HUDEP-2 (cell line): ENCODE measurements around the gene ESCO1.
A peak's percentile ranks its signal among the peaks of the same experiment; 100 is the strongest.
"Not testable (repeated sequence)": the region's sequence is repeated elsewhere in the genome, so short reads cannot be mapped to it uniquely, and the experiment has no call there.

Experiments
- DNase-seq, 76 experiments: peaks; one replicate each; lab custom pipeline; 2025; ENCODE audit not compliant: unreplicated experiment in 76 of 76; lab: John Stamatoyannopoulos, UW

ESCO1 gene

DNA sequence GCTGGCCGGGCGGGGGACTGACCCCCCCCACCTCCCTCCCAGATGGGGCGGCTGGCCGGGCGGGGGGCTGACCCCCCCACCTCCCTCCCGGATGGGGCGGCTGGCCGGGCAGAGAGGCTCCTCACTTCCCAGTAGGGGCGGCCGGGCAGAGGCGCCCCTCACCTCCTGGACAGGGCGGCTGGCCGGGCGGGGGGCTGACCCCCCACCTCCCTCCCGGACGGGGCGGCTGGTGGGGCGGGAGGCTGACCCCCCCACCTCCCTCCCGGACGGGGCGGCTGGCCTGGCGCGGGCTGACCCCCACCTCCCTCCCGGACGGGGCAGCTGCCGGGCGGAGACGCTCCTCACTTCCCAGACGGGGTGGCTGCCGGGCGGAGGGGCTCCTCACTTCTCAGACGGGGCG is 8.1 kb downstream of the ESCO1 start:
- not testable (repeated sequence) for DNase-seq

DNA sequence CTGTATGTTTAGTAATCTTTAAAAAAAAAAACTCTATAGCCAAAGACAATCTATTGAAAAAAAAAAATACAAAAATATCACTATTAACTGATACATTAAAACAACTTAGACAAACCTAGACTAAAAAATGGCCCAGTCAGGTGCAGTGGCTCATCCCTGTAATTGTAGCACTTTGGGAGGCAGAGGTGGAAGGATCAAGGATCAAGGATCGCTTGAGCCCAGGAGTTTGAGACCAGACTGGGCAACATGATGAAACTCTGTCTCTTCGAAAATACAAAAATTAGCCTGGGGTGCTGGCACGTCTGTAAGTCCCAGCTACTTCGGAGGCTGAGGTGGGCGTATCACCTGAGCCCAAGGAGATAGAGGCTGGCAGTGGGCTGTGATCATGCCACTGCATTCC is 16.1 kb downstream of the ESCO1 start:
- DNase-seq, result no peak

DNA sequence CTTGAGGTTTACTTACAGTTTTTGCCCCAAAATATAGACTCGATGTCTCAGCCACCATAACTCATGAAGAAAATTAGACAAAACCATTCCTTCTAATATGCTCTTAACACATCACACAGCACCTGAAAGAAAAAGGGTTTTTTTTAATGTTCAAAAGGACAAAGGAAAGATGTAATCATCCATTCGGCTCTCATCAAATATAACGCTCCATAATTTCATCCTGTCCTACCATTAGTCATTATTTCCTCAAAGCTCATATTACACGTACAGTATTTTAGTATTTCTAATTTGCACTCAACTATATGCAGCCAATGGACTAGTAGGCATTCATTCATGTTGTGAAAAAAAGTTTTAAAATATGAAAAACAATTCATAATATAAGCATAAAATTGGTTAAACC is 24.8 kb downstream of the ESCO1 start:
- no peak for DNase-seq

- no peak for DNase-seq
These were observed 28.7 kb downstream of the ESCO1 start for GRCh38 chr18:21571772-21572171.

- no peak for DNase-seq
These were observed 41.3 kb downstream of the ESCO1 start for GRCh38 chr18:21559195-21559594.

DNA sequence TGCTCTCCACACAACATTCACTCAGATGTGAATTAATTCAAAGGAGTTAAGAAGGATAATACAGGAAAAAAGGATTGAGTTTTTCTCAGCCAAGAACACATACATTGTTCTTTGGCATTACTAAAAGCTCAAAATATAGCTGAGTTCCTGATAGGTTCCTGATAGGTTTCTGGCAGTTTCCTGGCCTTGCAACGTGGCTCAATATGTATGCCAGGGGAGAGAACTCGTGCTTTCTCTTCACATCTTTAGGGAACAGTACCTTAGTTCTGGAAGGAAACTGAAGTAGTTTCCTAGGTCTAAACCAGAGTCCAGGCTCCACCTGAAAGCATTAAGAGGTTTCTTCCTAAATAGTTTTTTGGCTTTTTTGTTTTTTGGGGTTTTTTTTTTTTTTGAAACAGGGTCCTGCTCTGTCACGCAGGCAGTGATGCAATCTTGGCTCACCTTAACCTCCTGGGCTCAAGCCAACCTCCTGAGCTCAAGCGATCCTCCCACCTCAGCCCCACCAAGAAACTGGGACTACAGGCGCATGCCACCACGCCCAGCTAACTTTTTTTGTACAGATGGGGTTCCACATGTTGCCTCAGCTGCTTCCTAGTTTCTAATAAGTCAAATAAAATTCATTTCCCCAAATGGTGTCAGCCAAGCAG is 42.8 kb downstream of the ESCO1 start:
- peak in 6 of 76 experiments; percentile 4 to 26 (median 13) for DNase-seq

DNA sequence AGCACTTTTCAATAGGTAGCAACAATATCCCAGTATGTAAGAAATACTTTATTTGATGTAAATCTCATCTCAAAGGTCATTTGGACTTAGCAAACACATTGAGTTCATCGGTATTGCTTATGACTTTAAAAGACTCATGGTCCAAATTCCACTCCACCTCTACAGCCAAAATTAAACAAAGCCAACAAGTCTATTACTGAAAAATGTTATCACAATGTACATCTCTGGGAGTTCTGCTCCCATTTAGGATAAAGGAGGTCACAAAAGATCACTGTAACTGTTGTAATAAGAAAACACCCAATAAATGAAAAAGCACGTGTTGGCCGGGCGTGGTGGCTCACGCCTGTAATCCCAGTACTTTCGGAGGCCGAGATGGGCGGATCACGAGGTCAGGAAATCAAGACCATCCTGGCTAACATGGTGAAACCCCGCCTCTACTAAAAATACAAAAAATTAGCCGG is 50.0 kb downstream of the ESCO1 start:
- DNase-seq, result no peak

- DNase-seq, result peak in 3 of 76 experiments; percentile 13 to 24 (median 16)
These were observed 51.9 kb downstream of the ESCO1 start for GRCh38 chr18:21548647-21549046.

DNA sequence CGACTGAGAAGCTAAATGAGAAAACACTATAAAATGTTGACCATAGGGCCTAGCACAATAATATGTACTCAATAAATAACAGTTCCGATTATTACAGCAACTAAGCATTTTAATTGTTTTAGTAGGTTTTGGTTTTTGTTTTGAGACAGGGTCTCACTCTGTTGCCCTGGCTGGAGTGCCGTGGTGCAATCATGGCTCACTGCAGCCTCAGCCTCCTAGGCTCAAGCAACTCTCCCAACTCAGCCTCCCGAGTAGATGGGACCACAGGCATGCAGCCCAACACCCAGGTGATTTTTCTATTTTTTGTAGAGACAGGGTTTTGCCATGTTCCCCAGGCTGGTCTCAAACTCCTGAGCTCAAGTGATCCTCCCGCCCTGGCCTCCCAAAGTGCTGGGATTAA is 54.1 kb downstream of the ESCO1 start:
- no peak for DNase-seq

DNA sequence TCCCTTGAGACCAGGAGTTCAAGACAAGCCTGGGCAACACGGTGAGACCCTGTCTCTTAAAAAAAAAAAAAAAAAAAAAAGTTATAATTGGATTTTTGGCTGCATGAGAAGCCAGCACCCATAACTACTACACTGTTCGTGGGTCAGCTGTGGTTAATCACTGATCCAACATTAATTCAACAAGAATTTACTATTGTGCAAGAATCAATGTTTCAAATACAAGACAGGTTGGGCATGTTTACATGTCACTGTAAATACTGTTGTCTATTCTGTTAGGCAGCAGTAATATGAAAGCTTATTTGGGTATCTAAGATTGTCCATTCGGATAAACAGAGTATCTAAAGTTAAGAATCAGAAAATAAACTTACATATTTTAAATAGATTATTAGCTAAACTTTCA is 62.3 kb downstream of the ESCO1 start:
- no peak for DNase-seq

DNA sequence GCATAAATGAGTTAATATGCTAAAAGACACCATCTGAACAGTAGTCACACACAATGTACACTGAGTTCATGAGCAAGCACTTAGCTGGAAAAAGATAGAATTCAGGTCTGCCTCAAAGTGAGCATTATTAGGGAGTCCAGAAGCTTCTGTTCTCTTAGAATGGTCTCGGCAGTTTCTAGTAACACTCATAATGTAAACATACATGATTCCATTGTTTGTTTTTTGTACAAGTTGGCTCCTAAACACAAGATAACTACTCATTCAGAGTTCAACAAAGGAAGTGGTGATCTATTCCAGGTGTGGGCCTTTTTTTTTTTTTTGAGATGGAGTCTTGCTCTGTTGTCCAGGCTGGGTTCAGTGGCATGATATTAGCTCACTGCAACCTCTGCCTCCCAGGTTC is 66.2 kb downstream of the ESCO1 start:
- DNase-seq, result no peak

DNA sequence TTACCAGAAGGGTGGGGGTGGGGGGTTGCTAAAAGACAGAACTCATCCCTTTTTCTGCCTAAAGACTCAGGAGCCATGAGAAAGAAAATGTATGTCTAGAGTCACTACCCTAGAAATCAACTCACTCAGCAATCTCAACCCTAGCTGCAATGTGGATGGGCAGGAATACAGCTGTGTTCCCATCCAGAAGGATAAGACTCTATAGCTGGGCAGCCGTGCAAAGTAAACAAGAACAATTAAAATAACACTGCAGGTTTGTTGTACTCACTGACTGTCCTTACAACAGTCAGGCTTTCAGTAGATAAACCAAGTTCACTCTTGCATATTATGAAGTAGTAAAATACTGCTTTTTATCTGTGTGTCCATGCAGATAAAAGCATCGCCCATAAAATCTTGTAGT is 74.0 kb downstream of the ESCO1 start:
- DNase-seq, result no peak

- DNase-seq, result no peak
These were observed 74.6 kb downstream of the ESCO1 start for GRCh38 chr18:21525916-21526315.

DNA sequence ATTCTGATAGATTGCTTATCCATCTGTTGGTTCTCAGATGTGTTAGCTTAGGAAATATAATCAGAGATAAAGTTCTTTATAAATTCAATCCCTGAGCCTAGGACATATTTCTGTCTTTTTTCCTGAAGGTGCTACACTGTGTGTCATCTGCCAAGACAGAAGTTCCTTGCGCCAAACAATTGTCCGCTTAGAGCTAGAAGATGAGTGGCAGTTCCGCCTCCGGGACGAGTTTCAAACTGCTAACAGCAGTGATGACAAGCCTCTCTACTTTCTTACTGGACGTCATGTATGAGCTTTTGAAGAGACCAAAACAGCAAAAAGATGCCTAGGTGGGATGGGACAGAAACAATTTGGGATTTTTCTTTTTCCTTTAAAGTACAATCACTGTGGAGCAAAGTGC is 78.0 kb downstream of the ESCO1 start:
- DNase-seq, result no peak

GRCh38 chr18:21513741-21514140 is 86.8 kb downstream of the ESCO1 start:
- DNase-seq, result no peak

DNA sequence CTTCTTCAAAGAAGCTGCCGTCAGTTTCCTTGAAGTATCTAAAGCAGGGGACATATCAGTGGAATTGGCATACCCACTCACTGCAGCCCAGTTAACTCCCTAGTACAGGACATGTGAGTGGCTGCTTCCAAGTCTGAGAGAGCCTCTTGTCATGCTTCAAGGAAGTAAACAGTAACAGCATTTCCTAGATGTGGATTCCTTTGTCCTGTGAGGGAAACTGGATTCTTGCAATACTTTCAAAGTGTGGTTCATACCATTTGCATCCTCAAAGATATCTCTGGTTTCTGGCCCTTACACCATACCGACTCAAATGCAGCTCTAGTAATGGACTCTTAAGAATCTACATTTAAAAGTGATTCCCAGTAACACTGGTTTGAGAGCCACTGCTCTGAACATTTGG is 87.2 kb downstream of the ESCO1 start:
- DNase-seq, result no peak

- DNase-seq, result no peak
These were observed 91.4 kb downstream of the ESCO1 start for GRCh38 chr18:21509062-21509461.

- DNase-seq, result no peak
These were observed 92.4 kb downstream of the ESCO1 start for GRCh38 chr18:21507913-21508701.

DNA sequence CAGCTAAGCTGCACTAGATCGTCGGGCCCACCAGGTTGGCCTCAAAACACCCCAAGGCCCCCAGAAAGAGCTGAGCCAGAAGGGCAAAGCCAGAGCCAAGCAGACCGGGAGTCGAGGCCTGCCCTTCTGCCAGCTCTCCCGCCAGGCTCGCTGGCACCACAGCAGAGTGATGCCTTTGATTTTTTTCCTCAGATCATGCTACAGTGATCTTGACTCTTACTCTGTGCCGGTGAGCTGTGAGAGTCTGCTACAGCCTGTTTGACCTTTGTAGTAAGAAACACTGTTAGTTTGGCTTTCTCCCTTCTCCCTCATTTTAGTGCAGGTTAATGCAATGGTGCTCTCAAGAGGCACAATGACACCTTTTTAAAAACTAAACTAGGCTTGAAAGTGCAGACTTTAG is 97.8 kb downstream of the ESCO1 start:
- no peak for DNase-seq

DNA sequence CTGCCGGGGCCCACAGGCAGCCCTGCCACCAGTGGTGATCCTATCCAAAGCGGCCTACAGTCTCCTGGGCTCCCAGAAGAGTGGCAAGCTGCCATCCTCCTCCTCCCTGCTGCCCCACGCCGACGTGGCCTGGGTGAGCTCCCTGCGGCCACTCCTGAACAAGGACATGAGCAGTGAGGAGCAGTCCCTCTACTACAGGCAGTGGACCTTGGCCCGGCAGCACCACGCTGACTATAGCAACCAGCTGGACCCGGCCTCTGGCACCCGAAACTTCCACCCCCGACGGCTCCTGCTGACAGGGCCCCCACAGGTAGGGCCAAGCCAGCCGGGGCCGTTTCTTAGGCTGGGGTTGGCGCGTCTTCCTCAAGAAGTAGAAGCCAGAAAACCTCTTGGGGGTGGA is 100.5 kb downstream of the ESCO1 start:
- DNase-seq, result no peak

- no peak for DNase-seq
These were observed 104.1 kb downstream of the ESCO1 start for GRCh38 chr18:21496277-21496835.

GRCh38 chr18:21490748-21491147 is 109.8 kb downstream of the ESCO1 start:
- DNase-seq, result no peak
